GM04504 (cell line): ENCODE data around the gene PACS2.

Experiments used
- DNase-seq: peaks from one replicate; pipeline ENCODE4 v3.0.0-alpha.2; 2012; ENCODE audit warnings: low read depth

Gene PACS2

DNA sequence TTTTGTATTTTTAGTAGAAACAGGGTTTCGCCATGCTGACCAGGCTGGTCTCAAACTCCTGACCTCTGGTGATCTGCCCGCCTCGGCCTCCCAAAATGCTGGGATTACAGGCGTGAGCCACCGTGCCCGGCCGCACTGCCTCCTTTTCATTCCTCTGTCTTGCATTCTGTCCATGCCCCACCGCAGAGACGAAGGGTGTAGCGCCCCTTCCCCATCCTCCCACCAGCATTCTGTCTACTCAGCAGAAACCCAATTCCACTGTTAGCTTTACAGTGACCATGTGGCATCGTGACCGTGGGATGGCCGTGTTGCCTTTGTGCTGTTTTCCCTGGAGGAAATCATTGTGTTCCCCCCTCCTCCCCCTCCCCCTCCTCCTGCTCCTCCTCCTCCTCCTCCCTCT is 94.0 kb downstream of the PACS2 start:
- DNase-seq: no peak

DNA sequence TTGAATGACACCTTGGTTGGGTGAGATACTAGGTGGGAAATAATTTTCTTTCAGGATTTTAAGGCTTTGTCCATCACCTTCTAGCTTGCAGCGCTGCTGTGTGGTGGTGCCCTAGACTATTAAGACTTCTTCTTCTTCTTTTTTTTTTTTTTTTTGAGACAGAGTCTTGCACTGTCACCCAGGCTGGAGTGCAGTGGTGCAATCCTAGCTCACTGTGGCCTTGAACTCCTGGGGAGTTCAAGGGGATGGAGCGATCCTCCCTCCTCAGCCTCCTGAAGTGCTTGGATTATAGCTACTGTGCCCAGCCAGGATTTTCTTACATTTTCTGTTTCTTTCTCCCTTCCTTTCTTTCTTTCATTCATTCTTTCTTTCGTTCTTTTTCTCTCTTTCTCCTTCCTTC is 94.8 kb downstream of the PACS2 start:
- DNase-seq: no peak

DNA sequence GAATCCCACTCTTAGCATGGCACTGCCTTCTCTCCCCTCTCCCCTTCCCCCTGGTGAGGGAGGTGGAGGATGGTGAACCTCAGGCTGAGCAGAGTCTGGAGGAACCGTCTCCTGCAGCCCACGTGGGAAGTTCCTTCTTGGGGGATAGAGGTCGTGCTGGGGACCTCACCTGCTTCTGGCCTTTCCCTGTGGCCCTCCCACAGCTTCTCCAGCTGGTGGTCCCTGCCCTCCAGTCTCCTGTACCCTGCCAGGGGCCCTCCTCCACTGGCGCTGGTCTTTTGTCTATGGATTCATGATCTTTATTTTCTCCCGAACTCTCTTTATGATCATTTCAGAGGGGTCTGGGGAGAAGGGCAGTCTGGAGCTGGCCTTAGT is 96.1 kb downstream of the PACS2 start:
- no peak for DNase-seq

GRCh38 chr14:105411017-105411941 is 96.7 kb downstream of the PACS2 start:
- DNase-seq: no peak

DNA sequence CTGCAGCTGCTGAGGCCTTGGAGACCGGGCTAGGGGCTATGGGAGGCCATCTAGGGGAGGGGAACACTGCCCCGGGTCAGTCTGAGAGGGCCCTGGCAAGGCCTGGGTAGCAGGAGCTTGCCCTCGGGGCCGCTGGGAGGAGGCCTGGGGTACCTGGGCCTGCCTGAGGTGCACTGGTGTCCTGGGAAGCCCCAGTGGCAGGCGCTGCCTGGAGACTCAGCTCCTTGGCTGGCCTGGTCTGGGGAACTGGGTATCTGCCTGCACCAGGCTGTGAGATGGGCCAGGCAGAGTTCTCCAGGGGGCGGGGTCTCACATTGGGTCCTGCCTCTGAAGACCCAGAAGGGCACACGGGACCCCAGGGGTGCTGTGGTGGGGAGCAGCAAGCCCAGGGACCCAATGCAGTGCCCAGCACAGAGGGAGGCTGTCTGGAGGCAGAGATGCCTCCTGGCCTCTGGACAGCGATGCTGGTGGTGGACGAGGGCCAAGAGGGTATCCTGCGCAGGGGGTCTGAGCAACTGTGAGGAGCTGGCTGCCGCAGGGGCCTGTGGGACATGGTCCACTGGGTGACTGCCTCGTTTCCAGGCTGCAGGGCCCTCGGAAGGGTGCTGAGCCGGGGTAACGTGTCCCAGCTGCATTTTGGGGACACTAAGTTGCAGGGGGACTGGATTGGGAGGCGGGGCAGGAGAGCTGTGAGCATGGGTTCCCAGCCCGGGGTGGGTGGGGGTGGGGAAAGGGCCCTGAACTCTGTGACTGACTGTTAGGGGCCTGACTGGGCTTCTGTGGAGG is 97.6 kb downstream of the PACS2 start:
- no peak for DNase-seq

DNA sequence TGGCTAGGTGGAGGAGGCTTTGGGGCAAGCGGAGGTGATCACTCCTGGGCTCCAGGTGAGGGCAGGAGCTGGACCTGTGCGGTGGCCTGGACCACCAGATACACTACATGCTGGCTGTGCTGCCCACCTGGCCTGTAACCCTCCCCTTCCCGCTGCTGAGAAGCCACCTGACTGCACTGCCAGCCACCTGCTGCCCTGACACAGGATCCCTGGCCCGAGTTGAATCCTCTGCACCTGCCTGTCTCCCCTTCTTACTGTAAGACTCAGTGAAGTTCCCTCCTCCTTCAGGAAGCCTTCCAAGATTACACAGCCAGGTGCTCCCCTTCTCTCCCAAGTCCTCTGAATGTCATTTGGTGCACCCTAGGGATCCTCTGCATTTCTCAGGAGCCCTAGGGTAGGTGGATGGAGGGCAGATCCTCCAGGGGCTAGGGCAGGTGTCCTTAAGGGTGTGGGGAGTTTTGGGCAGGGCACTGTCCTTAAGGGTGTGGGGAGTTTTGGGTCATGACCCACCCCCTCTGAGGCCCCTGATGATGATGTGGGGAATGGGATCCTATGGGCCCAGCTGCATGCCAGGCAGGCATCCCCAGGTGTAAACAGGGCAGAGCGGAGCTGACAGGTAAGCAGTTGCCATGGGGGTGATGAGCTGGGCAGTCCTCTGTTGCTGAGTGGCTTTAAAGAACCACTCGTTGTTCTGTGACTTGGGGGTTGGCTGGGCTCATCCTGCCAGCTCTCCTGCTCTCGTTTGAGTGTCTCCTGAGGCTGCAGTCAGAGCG is 98.4 kb downstream of the PACS2 start:
- no peak for DNase-seq

DNA sequence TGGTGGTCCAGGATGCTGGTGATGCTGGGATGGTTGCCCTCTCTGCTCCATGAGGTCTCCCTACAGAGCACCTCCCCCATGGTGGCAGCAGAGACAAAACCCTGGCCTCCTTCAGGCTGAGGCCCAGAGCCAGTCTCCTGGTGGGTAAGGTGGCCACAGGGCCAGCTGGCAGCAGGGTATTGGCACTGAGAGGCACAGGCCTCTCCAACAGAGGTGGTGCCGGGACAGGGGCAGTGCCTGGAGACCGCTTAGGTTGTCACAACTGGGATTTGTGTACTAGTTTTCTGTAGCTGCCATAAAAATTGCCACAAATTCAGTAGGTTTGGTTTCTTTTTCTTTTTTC is 99.0 kb downstream of the PACS2 start:
- DNase-seq: no peak

DNA sequence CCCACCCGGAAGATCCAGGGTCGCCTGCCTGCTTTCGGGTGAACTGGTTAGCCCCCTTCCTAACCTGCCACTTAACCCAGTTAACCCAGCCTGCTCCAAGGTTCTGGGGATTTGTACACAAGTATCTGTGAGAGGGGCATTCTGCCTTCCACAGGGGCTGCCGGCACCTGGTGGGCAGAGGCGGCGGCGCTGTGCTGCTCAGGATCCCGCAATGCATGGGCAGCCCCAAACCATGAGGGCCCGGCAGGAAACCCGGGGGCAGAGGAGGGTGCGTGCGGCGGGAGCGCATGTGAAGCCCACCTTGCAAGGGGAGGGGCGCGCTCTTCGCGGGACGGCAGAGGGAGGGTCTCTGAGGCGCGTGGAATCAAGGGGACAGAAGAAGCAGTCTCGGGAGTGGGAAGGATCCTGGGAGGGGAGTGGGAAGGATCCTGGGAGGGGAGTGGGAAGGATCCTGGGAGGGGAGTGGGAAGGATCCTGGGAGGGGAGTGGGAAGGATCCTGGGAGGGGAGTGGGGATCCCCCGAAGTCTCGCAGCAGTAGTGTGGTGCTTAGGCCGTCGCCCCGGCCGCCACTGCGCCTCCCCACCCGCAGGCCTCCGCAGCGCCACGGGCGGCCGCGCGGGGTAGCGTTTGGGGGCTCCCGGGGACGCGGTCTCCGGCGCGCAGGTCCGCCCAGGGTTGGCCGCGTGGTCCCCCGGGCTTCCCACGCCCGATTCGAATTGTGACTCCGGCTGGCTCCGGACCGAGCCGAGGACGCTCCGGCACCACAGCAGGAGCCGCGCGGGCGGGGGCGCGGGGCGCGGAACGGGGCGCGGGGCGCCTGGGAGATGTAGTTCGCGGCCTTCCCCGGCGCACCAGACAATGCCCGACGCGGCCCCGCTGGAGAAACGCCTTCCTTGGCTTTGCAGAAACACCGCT is 100.2 kb downstream of the PACS2 start:
- DNase-seq: no peak

DNA sequence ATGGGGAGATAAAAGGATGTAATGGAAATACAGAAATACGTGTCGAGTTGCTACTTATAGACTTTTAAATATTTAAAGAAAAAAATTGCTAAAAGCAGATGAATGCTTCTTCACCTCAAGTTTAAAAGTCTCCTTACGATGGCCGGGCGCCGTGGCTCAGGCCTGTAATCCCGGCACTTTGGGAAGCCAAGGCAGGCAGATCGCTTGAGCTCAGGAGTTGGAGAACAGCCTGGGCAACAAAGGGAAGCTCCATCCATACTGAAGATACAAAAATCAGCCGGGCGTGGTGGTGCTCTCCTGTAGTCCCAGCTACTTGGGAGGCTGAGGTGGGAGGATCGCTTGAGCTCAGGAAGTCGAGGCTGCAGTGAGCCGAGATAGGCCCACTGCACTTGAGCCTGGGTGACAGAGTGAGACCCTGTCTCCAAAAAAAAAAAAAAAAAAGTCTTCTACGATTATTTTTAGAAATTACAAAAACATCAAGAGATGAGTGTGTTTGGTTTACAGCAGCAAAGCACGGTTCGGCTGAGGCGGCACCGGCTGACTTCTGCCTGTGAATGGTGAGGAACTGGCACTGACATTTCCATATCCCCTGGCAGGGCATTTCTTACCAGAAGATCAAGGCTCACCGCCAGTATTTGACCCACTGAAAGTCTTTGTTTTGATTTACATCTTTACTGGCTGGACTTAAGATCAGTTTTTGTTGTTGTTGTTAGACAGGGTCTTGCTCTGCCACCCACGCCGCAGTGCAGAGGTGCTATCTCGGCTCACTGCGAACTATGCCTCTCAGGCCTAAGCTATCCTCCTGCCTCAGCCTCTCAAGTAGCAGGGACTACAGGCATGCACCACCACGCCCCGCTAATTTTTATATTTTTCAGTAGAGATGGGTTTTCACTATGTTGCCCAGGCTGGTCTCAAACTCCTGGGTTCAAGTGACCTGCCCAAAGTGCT is 101.2 kb downstream of the PACS2 start:
- DNase-seq: no peak

GRCh38 chr14:105416671-105417070 is 102.1 kb downstream of the PACS2 start:
- DNase-seq: no peak

GRCh38 chr14:105417690-105418121 is 103.2 kb downstream of the PACS2 start:
- DNase-seq: no peak

- DNase-seq: no peak
Observed at GRCh38 chr14:105418269-105419194, 104.0 kb downstream of the PACS2 start.

- DNase-seq: no peak
Observed at GRCh38 chr14:105419195-105420091, 104.9 kb downstream of the PACS2 start, which contains the start of gene MTA1. TSS of gene MTA1 (plus strand) at chr14:105419827. CDS start at chr14:105420036, 209 bp downstream.

- DNase-seq: no peak
Observed at GRCh38 chr14:105420101-105420973, 105.8 kb downstream of the PACS2 start.

DNA sequence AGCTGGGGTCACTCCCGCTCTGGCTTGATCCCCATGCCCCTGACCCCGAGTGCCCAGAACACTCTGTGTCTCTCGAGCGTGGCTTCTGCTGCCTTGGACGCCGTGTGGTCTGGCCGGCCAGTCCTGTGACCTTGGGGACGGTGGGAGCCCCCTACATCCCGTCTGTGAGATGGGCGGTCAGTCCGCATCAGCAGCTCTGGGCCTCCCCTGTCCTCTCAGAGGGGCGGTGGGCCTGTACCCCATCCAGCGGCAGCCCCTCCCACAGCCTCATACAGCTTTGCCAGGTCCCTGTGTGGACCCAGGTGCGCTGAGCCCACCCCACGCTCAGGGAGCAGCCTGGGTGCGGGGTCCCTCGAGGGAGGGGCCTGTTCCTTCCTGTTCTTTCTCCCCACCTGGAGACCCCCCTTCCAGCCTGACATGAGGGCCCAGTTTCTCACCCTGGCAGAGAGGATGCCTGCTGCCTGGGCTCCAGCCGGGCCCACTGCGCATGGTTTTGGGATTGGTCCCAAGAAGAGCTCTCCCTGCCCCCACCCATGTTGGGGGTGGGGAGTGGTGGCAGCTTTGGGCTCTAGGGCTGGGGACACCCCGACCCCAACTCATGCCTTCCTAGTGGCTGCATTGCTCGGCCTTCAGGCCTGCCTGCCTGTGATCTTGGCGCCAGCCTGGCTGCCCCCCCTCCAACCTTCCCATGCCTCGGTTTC is 106.6 kb downstream of the PACS2 start:
- no peak for DNase-seq
